ENCODE data around the gene PRR19. TPM values are rescaled to one million over a fixed set of nuclear protein-coding genes. Genes with fewer than 3 reads are reported as not detected.

Gene PRR19
- total RNA-seq, 1 experiment from 2014 or later, result not detected

- Histone ChIP-seq H3K79me2 (ENCODE audit: low read length) (peaks cover 26% of the 10 kb centered on the region), H3K4me1 (ENCODE audit: insufficient read depth, low read length) (peaks cover 22% of the 10 kb centered on the region), H3K4me2 (ENCODE audit: low read length) (peak overlapping the region; percentile 99), H2AFZ (ENCODE audit: low read length) (peak overlapping the region; percentile 59; the same call in 1 of the 2 replicates), H3K4me3 (ENCODE audit: low read length) (peak overlapping the region; percentile 79), H3F3A (ENCODE audit: low read length, unreplicated experiment) (no peaks in the 10 kb centered on the region), H3K27me3 (ENCODE audit: low read length) (no peaks in the 10 kb centered on the region), H3K9ac (ENCODE audit: low read length) (peak overlapping the region; percentile 89), H3K9me2 (replicated peaks; ENCODE audit: low read length) (no peaks in the 10 kb centered on the region), H3K36me3 (ENCODE audit: low read depth, low read length) (no peaks in the 10 kb centered on the region), H3K9me3 (ENCODE audit: low read length) (no peaks in the 10 kb centered on the region), H3K27ac (ENCODE audit: low read length) (peak overlapping the region; percentile 93), H4K20me1 (ENCODE audit: low read length) (no peaks in the 10 kb centered on the region)
- DNase-seq (peak; percentile 57), ATAC-seq (no peak)
- CTCF ChIA-PET, result interaction anchor here (0.9 kb wide), 1 partner anchor 24 kb away, joined by 3 read pairs; no protein-coding TSS in a partner anchor
- no TSS peak for BruUV-seq (replicated peaks)
- POLR2A ChIA-PET (ENCODE audit: unreplicated experiment), result interaction anchor here (0.5 kb wide), 1 partner anchor 8 kb away, joined by 7 read pairs; no protein-coding TSS in a partner anchor
- no peak for TF ChIP-seq EZH2 (IDR thresholded peaks at IDR 0.05; ENCODE audit: low read length, unreplicated experiment)
- TF ChIP-seq EZH2phosphoT487 (IDR thresholded peaks at IDR 0.05; ENCODE audit: borderline replicate concordance, low read length), result no peak
- no peak for TF ChIP-seq CTCF (conservative IDR thresholded peaks at IDR 0.05; ENCODE audit: low read depth, low read length)
- intact Hi-C loops (cut with micrococcal nuclease), result no loop called here
Observed at GRCh38 chr19:42270346-42271044, 31.4 kb upstream of the PRR19 start.

- DNase-seq (no peak), ATAC-seq (no peak)
- H3F3A ChIP-seq (ENCODE audit: low read length, unreplicated experiment), result no peaks in the 10 kb centered on the region
- H3K4me1 ChIP-seq (ENCODE audit: insufficient read depth, low read length), result peaks cover 22% of the 10 kb centered on the region
- no peaks in the 10 kb centered on the region for H4K20me1 ChIP-seq (ENCODE audit: low read length)
- TF ChIP-seq EZH2 (IDR thresholded peaks at IDR 0.05; ENCODE audit: low read length, unreplicated experiment) (no peak), CTCF (conservative IDR thresholded peaks at IDR 0.05; ENCODE audit: low read depth, low read length) (no peak), EZH2phosphoT487 (IDR thresholded peaks at IDR 0.05; ENCODE audit: borderline replicate concordance, low read length) (no peak)
- peak overlapping the region; percentile 93 for H3K27ac ChIP-seq (ENCODE audit: low read length)
- H3K79me2 ChIP-seq (ENCODE audit: low read length), result peaks cover 26% of the 10 kb centered on the region
- no peaks in the 10 kb centered on the region for H3K36me3 ChIP-seq (ENCODE audit: low read depth, low read length)
- no peaks in the 10 kb centered on the region for H3K9me2 ChIP-seq (replicated peaks; ENCODE audit: low read length)
- no TSS peak for BruUV-seq (replicated peaks)
- POLR2A ChIA-PET (ENCODE audit: unreplicated experiment), result no interaction called here
- no peaks in the 10 kb centered on the region for H3K27me3 ChIP-seq (ENCODE audit: low read length)
- peak overlapping the region; percentile 89; the same call in 1 of the 2 replicates for H3K9ac ChIP-seq (ENCODE audit: low read length)
- intact Hi-C loops (cut with micrococcal nuclease), result no loop called here
- CTCF ChIA-PET, result no interaction called here
- H3K4me3 ChIP-seq (ENCODE audit: low read length), result peak overlapping the region; percentile 79; the same call in 1 of the 2 replicates
- H3K9me3 ChIP-seq (ENCODE audit: low read length), result no peaks in the 10 kb centered on the region
- H2AFZ ChIP-seq (ENCODE audit: low read length), result no peak overlapping the region
- peak overlapping the region; percentile 99 for H3K4me2 ChIP-seq (ENCODE audit: low read length)
Observed at GRCh38 chr19:42271045-42271419, 30.9 kb upstream of the PRR19 start.

- no peak overlapping the region for H3K4me2 ChIP-seq (ENCODE audit: low read length)
- intact Hi-C loops (cut with micrococcal nuclease), result no loop called here
- H4K20me1 ChIP-seq (ENCODE audit: low read length), result no peaks in the 10 kb centered on the region
- no peaks in the 10 kb centered on the region for H3K27me3 ChIP-seq (ENCODE audit: low read length)
- no peaks in the 10 kb centered on the region for H3K9me2 ChIP-seq (replicated peaks; ENCODE audit: low read length)
- no peak overlapping the region for H2AFZ ChIP-seq (ENCODE audit: low read length)
- BruUV-seq (replicated peaks), result no TSS peak
- H3K36me3 ChIP-seq (ENCODE audit: low read depth, low read length), result no peaks in the 10 kb centered on the region
- H3K79me2 ChIP-seq (ENCODE audit: low read length), result peaks cover 26% of the 10 kb centered on the region
- H3K9ac ChIP-seq (ENCODE audit: low read length), result no peak overlapping the region
- H3K9me3 ChIP-seq (ENCODE audit: low read length), result no peaks in the 10 kb centered on the region
- no peak overlapping the region for H3K4me3 ChIP-seq (ENCODE audit: low read length)
- ChIA-PET CTCF (no interaction called here), POLR2A (ENCODE audit: unreplicated experiment) (no interaction called here)
- no peak for ATAC-seq
- no peak overlapping the region for H3K27ac ChIP-seq (ENCODE audit: low read length)
- H3F3A ChIP-seq (ENCODE audit: low read length, unreplicated experiment), result no peaks in the 10 kb centered on the region
- TF ChIP-seq EZH2 (IDR thresholded peaks at IDR 0.05; ENCODE audit: low read length, unreplicated experiment) (no peak), CTCF (conservative IDR thresholded peaks at IDR 0.05; ENCODE audit: low read depth, low read length) (no peak), EZH2phosphoT487 (IDR thresholded peaks at IDR 0.05; ENCODE audit: borderline replicate concordance, low read length) (no peak)
- H3K4me1 ChIP-seq (ENCODE audit: insufficient read depth, low read length), result peaks cover 22% of the 10 kb centered on the region
- no peak for DNase-seq
Observed at GRCh38 chr19:42271861-42272534, 29.9 kb upstream of the PRR19 start.

Measured in PC-3 (cell line).